C4-2B (cell line): ENCODE data around the gene KPNA3.

ENCODE experiments used
- ZFX ChIP-seq: fragments of 450-650 bp; IDR thresholded peaks from 2 replicates; pipeline ENCODE4 v1.6.1; 2017
- TF ChIP-seq, protein P1 (sequence below): fragments of 450-650 bp; conservative IDR thresholded peaks from 2 replicates; pipeline ENCODE4 v1.5.1; 2017; ENCODE audit warnings: mild to moderate bottlenecking

DNA sequence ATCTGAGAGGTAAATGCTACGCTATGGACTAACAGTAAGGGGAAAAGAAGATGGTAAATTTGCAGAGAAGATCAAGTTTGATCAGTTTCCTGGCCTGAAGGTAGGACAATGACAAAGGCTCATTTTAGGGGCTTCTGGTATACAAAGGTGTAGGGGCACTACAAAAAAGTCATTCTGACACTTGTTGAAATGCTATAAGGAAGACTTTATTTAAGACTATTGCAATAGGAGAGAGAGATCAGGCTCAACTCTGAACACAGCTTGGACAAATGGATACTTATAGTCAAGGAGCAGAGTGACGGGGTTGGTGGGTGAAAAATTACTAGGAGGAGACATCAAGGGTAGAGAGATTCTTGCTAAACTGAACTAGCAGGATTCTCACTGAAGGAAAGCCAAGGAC, 37.2 kb upstream of the KPNA3 start:
- TF ChIP-seq, protein P1, sequence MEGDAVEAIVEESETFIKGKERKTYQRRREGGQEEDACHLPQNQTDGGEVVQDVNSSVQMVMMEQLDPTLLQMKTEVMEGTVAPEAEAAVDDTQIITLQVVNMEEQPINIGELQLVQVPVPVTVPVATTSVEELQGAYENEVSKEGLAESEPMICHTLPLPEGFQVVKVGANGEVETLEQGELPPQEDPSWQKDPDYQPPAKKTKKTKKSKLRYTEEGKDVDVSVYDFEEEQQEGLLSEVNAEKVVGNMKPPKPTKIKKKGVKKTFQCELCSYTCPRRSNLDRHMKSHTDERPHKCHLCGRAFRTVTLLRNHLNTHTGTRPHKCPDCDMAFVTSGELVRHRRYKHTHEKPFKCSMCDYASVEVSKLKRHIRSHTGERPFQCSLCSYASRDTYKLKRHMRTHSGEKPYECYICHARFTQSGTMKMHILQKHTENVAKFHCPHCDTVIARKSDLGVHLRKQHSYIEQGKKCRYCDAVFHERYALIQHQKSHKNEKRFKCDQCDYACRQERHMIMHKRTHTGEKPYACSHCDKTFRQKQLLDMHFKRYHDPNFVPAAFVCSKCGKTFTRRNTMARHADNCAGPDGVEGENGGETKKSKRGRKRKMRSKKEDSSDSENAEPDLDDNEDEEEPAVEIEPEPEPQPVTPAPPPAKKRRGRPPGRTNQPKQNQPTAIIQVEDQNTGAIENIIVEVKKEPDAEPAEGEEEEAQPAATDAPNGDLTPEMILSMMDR, result no peak
- TF ChIP-seq ZFX, result no peak
